Natural killer cell (primary cell): Measurements from ENCODE around the gene TTLL12. TPM values are rescaled to one million over a fixed set of nuclear protein-coding genes. Genes with fewer than 3 reads are reported as not detected.
A peak's percentile ranks its signal among the peaks of the same experiment; 100 is the strongest.

Experiments used
- ATAC-seq, 3 donors: fragments of 150-1000 bp in 2 of 3; fragments of 200-7000 bp in 1 of 3; cut with Tn5 transposase; 1 replicate in 1 of 3; 2 replicates in 2 of 3; pipeline ENCODE4 v1.10.0; 2021; ENCODE audit warnings: mild to moderate bottlenecking in 2 of 3, moderate library complexity in 2 of 3
- DNase-seq, 2 donors: peaks; one replicate each; pipeline versions ENCODE4 v3.0.0 to v3.0.0-alpha.2; 2013 to 2021; ENCODE audit warnings: mixed read lengths in 1 of 2
- H3K27ac ChIP-seq: one replicate; pipeline ENCODE4 v1.5.1; 2013; ENCODE audit warnings: mild to moderate bottlenecking, low read length
- H3K27me3 ChIP-seq: one replicate; pipeline ENCODE4 v1.6.1; 2013; ENCODE audit warnings: low read length; ENCODE audit not compliant: control insufficient read depth, insufficient read depth
- H3K36me3 ChIP-seq: one replicate; pipeline ENCODE4 v1.6.1; 2013; ENCODE audit warnings: low read length; ENCODE audit not compliant: control insufficient read depth, insufficient read depth
- H3K4me1 ChIP-seq: one replicate; pipeline ENCODE4 v1.6.1; 2013; ENCODE audit warnings: low read length; ENCODE audit not compliant: control insufficient read depth, insufficient read depth
- H3K4me3 ChIP-seq: one replicate; pipeline ENCODE4 v1.5.1; 2013; ENCODE audit warnings: low read length
- H3K9me3 ChIP-seq: one replicate; pipeline ENCODE4 v1.6.1; 2013; ENCODE audit warnings: low read length; ENCODE audit not compliant: control insufficient read depth, insufficient read depth
- H3K27ac Mint-ChIP-seq, 2 donors: one replicate each; pipeline ENCODE4 v1.8.0; 2022; ENCODE audit warnings: mild to moderate bottlenecking in 2 of 2, mixed read lengths in 2 of 2, moderate library complexity in 1 of 2
- H3K27me3 Mint-ChIP-seq, 2 donors: one replicate each; pipeline ENCODE4 v1.8.0; 2022; ENCODE audit warnings: low read depth in 2 of 2, mixed read lengths in 2 of 2
- H3K36me3 Mint-ChIP-seq: one replicate; pipeline ENCODE4 v1.8.0; 2022; ENCODE audit warnings: mixed read lengths
- H3K4me1 Mint-ChIP-seq, 2 donors: one replicate each; pipeline ENCODE4 v1.8.0; 2022; ENCODE audit warnings: mixed read lengths in 2 of 2
- H3K4me3 Mint-ChIP-seq: one replicate; pipeline ENCODE4 v1.8.0; 2022; ENCODE audit warnings: mild to moderate bottlenecking, moderate library complexity, mixed read lengths
- H3K9me3 Mint-ChIP-seq, 2 donors: one replicate each; pipeline ENCODE4 v1.8.0; 2022; ENCODE audit warnings: mixed read lengths in 2 of 2
- WGBS: methylation state at CpG from one replicate; pipeline ENCODE4 v1.1.7; 2013; ENCODE audit warnings: missing lambda C conversion rate; ENCODE audit not compliant: insufficient coverage; 5-methylcytosine and 5-hydroxymethylcytosine counted together
- intact Hi-C: fragments of 100-400 bp; cut with micrococcal nuclease; formaldehyde crosslinking; loops from one replicate; pipeline ENCODE4 v1.14.2; 2022
- total RNA-seq, 4 donors: library from RNA; stranded (reverse); fragments of 120-200 nt in 1 of 4; gene quantifications; one replicate each; pipeline versions ENCODE4 v1.2.3 to v1.2.4, GENCODE V29; 2013 to 2022
- TF ChIP-seq, protein P1 (sequence below): fragments of 200-600 bp; IDR thresholded peaks from one replicate; pipeline ENCODE4 v1.8.0; 2022; ENCODE audit warnings: antibody characterized with exemption

TTLL12 gene
- total RNA-seq, 3 donors from 2014 or later (not counting 1 experiment from before 2014, with no cell fraction given): 9.3 to 15.5 (median 13.7) TPM

DNA sequence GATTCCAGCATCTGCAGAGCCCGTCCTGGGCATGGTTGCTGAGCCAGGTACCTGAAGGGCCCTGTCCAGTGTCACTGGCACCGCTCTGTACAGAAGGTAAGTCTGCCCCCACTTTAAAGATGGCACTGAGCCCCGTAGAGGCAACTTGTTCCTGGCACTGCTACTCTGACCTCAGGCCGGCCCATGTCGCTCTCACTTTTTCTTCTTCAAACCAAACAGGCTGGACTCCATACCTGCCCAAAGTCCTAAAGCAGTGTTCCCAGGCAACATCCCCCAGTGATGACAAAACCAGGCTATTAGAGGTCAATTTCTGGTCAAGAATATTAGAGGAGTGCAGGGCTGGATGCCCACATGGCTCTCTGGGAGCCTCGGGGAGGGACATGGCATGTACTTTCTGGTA, 46.6 kb upstream of the TTLL12 start:
- TF ChIP-seq, protein P1, sequence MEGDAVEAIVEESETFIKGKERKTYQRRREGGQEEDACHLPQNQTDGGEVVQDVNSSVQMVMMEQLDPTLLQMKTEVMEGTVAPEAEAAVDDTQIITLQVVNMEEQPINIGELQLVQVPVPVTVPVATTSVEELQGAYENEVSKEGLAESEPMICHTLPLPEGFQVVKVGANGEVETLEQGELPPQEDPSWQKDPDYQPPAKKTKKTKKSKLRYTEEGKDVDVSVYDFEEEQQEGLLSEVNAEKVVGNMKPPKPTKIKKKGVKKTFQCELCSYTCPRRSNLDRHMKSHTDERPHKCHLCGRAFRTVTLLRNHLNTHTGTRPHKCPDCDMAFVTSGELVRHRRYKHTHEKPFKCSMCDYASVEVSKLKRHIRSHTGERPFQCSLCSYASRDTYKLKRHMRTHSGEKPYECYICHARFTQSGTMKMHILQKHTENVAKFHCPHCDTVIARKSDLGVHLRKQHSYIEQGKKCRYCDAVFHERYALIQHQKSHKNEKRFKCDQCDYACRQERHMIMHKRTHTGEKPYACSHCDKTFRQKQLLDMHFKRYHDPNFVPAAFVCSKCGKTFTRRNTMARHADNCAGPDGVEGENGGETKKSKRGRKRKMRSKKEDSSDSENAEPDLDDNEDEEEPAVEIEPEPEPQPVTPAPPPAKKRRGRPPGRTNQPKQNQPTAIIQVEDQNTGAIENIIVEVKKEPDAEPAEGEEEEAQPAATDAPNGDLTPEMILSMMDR: no peak
- Histone ChIP-seq H3K4me1 (peaks cover 7% of the 10 kb centered on the region), H3K4me3 (no peak overlapping the region), H3K9me3 (no peaks in the 10 kb centered on the region), H3K27me3 (no peaks in the 10 kb centered on the region), H3K36me3 (no peaks in the 10 kb centered on the region), H3K27ac (no peak overlapping the region)
- Mint-ChIP-seq H3K9me3 (no peaks in the 10 kb centered on the region), H3K27me3 (peaks cover 8 to 10% of the 10 kb centered on the region in 2 donors), H3K36me3 (no peaks in the 10 kb centered on the region), H3K27ac (peak overlapping the region in 1 of 2 donors; percentile 24), H3K4me1 (peaks cover 0 to 7% of the 10 kb centered on the region in 2 donors), H3K4me3 (no peak overlapping the region)
- ATAC-seq: no peak
- WGBS: 86% methylated on average over 6 of the region's 6 CpGs
- DNase-seq: no peak
- intact Hi-C loops: no loop called here

DNA sequence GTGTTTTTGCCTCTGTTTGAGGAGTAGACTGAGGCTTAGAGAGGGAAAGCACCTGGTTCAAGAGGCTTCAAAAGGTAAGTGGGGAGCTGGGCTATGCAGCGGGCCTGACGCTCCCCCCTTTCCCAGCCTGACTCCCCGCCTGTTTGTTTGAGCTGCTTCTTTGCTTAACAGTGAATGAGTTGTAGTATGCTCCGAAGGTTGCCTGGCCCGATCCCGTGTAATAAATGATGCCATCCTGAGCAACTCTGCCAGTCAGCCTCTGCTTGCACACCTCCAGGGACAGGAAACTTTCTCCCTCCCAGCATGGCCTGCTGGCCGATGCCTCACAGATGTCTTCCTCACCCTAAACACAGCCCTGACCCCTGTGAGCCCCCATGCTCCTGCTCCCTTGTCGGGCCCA, 45.5 kb upstream of the TTLL12 start:
- WGBS: 88% methylated on average over 8 of the region's 8 CpGs
- H3K4me3 Mint-ChIP-seq: no peak overlapping the region
- TF ChIP-seq, protein P1: no peak
- peak overlapping the region in 1 of 2 donors; percentile 18 for H3K27ac Mint-ChIP-seq
- peaks cover 0 to 7% of the 10 kb centered on the region in 2 donors for H3K4me1 Mint-ChIP-seq
- H3K27me3 ChIP-seq: no peaks in the 10 kb centered on the region
- H3K4me3 ChIP-seq: no peak overlapping the region
- DNase-seq (no peak), ATAC-seq (no peak)
- intact Hi-C loops: no loop called here
- peaks cover 7% of the 10 kb centered on the region for H3K4me1 ChIP-seq
- no peaks in the 10 kb centered on the region for H3K9me3 ChIP-seq
- H3K9me3 Mint-ChIP-seq: no peaks in the 10 kb centered on the region
- H3K27me3 Mint-ChIP-seq: peaks cover 14 to 15% of the 10 kb centered on the region in 2 donors
- H3K36me3 ChIP-seq: no peaks in the 10 kb centered on the region
- no peak overlapping the region for H3K27ac ChIP-seq
- H3K36me3 Mint-ChIP-seq: no peaks in the 10 kb centered on the region

DNA sequence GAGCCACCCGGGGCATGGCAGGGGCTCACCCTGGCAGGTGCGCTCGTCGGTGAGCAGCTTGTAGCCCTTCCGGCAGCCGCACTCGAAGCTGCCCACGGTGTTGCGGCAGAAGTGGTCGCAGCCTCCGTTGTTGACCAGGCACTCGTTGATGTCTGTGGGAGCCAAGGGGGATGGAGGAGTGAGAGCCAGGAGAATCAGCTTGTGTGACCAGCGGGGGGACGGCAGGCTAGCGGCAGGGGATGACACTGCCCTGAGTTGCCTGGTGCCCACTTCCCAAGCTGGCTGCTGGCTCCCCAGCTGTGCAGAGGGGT, 44.7 kb upstream of the TTLL12 start:
- Mint-ChIP-seq H3K4me3 (no peak overlapping the region), H3K36me3 (no peaks in the 10 kb centered on the region), H3K27me3 (peaks cover 14 to 15% of the 10 kb centered on the region in 2 donors), H3K4me1 (peaks cover 0 to 7% of the 10 kb centered on the region in 2 donors), H3K9me3 (no peaks in the 10 kb centered on the region), H3K27ac (no peak overlapping the region)
- Histone ChIP-seq H3K4me3 (no peak overlapping the region), H3K27ac (no peak overlapping the region), H3K27me3 (no peaks in the 10 kb centered on the region), H3K36me3 (no peaks in the 10 kb centered on the region), H3K9me3 (no peaks in the 10 kb centered on the region), H3K4me1 (peaks cover 7% of the 10 kb centered on the region)
- ATAC-seq (no peak), DNase-seq (no peak)
- 86% methylated on average over 15 of the region's 15 CpGs for WGBS
- TF ChIP-seq, protein P1: no peak
- intact Hi-C loops: loop anchor here (1.0 kb wide), 3 partner anchors 43 to 154 kb away; no protein-coding TSS in a partner anchor
